ENCODE data around the gene TBX2. TPM values are rescaled to one million over a fixed set of nuclear protein-coding genes. Genes with fewer than 3 reads are reported as not detected.

TBX2 gene
- total RNA-seq, 4 donors from 2014 or later, result 3.1 to 14.2 (median 9.6) TPM

GRCh38 chr17:61371606-61372005 lies 28.0 kb upstream of the TBX2 start:
- TF ChIP-seq, protein P1, sequence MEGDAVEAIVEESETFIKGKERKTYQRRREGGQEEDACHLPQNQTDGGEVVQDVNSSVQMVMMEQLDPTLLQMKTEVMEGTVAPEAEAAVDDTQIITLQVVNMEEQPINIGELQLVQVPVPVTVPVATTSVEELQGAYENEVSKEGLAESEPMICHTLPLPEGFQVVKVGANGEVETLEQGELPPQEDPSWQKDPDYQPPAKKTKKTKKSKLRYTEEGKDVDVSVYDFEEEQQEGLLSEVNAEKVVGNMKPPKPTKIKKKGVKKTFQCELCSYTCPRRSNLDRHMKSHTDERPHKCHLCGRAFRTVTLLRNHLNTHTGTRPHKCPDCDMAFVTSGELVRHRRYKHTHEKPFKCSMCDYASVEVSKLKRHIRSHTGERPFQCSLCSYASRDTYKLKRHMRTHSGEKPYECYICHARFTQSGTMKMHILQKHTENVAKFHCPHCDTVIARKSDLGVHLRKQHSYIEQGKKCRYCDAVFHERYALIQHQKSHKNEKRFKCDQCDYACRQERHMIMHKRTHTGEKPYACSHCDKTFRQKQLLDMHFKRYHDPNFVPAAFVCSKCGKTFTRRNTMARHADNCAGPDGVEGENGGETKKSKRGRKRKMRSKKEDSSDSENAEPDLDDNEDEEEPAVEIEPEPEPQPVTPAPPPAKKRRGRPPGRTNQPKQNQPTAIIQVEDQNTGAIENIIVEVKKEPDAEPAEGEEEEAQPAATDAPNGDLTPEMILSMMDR (IDR thresholded peaks at IDR 0.05), result no peak
- ATAC-seq (ENCODE audit: low FRiP score), result no peak
- DNase-seq (ENCODE audit: low spot score), result no peak

DNA sequence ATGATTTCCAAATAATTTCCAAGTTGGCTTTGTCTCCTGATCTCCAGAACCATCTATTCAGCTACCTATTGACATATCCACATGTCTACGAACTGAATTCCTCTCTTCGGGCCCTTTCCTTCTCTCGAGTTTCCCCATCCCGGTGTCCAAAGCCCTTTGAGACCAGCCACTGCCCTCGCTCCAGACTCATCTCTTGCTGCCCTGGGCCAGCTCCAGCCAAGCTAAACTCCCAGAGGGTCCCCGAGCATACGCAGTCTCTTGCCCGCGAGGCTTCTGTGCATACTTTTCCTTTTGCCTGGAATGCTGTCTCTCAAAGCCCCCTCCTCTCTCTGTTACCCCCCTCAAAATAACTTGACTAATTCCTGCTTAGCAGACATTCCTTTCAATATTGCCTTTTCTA lies 27.2 kb upstream of the TBX2 start:
- DNase-seq (ENCODE audit: low spot score) (no peak), ATAC-seq (ENCODE audit: low FRiP score) (no peak)

GRCh38 chr17:61376931-61377838 lies 22.5 kb upstream of the TBX2 start:
- no peak for ATAC-seq (ENCODE audit: low FRiP score)

More for the DNA sequence above, 27.2 kb upstream of the TBX2 start:
- TF ChIP-seq, protein P1 (IDR thresholded peaks at IDR 0.05), result no peak

DNA sequence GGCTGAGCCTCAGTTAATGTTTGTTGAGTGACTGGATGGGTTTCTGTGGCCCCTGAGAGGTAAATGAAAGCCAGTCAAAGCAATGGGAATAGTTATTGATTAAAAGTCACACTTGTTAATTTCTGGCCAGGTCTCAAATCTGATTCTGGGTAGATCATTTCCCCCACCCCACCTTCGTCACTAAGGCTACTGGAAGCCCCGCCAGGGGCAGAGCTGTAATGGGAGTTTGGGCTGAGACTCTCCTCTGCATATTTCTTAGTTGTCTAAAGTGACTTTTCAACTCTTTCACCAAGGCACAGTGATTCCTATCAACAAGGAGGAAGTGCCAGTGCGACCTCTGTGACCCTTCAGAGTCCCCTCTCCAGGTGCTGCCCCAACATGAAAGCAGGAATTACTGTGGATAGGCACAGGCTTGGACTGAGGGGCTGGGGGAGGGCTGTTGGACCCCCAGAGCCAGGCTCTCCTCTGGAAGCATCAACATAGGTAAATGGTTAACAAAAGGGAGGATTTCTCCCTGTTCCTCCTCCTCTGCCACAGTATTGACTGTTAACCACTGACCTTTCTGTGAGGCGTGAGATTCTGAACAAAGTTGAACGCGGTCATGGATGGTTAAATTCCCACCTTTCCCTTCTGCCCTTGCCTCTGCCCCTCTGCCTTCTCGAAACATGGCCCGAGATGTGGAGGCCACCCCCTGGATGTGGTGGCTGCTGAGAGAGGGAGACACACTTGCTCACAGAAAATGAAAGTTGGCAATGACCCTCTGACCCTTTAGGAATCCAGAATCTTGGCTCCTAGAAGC lies 20.8 kb upstream of the TBX2 start:
- DNase-seq (ENCODE audit: low spot score) (no peak), ATAC-seq (ENCODE audit: low FRiP score) (no peak)
- TF ChIP-seq, protein P1 (IDR thresholded peaks at IDR 0.05), result no peak

More at GRCh38 chr17:61376931-61377838, 22.5 kb upstream of the TBX2 start:
- DNase-seq (ENCODE audit: low spot score), result no peak
- TF ChIP-seq, protein P1 (IDR thresholded peaks at IDR 0.05), result no peak

GRCh38 chr17:61379457-61380216 lies 20.0 kb upstream of the TBX2 start:
- ATAC-seq (ENCODE audit: low FRiP score) (no peak), DNase-seq (ENCODE audit: low spot score) (no peak)
- TF ChIP-seq, protein P1 (IDR thresholded peaks at IDR 0.05), result no peak

DNA sequence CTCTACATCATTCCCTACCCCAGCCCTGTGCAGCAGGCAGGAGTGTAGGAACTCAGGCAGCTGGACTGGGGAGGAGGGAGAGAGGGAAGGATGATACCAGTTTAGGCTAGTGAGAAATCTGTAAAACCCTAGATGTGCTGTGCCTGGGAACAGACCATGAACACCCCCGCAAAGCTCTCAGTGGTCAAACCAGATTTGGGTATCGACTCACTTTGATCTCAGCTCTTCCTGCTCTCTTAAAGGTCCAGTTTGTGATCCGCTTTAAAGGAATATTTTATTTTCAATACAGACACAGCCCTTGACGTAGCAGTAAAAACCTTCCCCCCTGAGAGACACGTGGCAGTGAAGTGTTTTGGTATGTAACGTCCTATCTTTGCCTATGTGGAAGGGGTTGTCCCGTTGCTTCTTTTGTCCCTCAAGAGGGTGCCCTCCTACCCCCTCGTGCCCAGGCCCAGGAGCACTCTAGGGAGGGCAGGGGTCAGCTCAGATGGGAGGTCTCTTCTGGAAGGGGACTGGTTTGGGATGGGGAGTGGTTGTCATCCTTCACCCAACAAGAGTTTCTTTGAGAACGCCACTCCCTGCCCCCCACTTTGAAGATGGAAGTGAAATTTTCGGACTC lies 19.3 kb upstream of the TBX2 start:
- ATAC-seq (ENCODE audit: low FRiP score), result no peak
- TF ChIP-seq, protein P1 (IDR thresholded peaks at IDR 0.05), result no peak
- no peak for DNase-seq (ENCODE audit: low spot score)

Data from omental fat pad (tissue), 4 donors.